GM06990 (cell line): ENCODE results near the gene ACTR6.

Experiments used
- DNase-seq: peaks from one replicate; pipeline ENCODE4 v3.0.0-alpha.2; 2011; ENCODE audit not compliant: insufficient read length; ENCODE audit errors: extremely low read depth
- H3K27me3 ChIP-seq: replicated peaks from 2 replicates; pipeline ENCODE4 v1.6.0; 2011; ENCODE audit warnings: low read length; ENCODE audit not compliant: control insufficient read depth, insufficient read depth
- H3K36me3 ChIP-seq: 2 replicates; pipeline ENCODE4 v1.5.1; 2011; ENCODE audit warnings: low read length; ENCODE audit not compliant: control insufficient read depth, insufficient read depth
- H3K4me3 ChIP-seq: replicated peaks from 2 replicates; pipeline ENCODE4 v1.5.1; 2011; ENCODE audit warnings: low read depth, mild to moderate bottlenecking, control low read depth, low read length
- TF ChIP-seq, protein P1 (sequence below): IDR thresholded peaks from 2 replicates; pipeline ENCODE4 v1.5.1; 2011; ENCODE audit warnings: low read length, control low read depth, mild to moderate bottlenecking, inconsistent platforms; ENCODE audit not compliant: insufficient read depth, poor library complexity, severe bottlenecking

ACTR6 gene

GRCh38 chr12:100208834-100209233 lies 8.2 kb downstream of the ACTR6 start:
- TF ChIP-seq, protein P1, sequence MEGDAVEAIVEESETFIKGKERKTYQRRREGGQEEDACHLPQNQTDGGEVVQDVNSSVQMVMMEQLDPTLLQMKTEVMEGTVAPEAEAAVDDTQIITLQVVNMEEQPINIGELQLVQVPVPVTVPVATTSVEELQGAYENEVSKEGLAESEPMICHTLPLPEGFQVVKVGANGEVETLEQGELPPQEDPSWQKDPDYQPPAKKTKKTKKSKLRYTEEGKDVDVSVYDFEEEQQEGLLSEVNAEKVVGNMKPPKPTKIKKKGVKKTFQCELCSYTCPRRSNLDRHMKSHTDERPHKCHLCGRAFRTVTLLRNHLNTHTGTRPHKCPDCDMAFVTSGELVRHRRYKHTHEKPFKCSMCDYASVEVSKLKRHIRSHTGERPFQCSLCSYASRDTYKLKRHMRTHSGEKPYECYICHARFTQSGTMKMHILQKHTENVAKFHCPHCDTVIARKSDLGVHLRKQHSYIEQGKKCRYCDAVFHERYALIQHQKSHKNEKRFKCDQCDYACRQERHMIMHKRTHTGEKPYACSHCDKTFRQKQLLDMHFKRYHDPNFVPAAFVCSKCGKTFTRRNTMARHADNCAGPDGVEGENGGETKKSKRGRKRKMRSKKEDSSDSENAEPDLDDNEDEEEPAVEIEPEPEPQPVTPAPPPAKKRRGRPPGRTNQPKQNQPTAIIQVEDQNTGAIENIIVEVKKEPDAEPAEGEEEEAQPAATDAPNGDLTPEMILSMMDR: no peak
- H3K4me3 ChIP-seq: no peak overlapping the region
- DNase-seq: no peak
- peaks cover 11% of the 10 kb centered on the region for H3K36me3 ChIP-seq
- H3K27me3 ChIP-seq: no peaks in the 10 kb centered on the region

GRCh38 chr12:100211698-100212097 lies 11.1 kb downstream of the ACTR6 start:
- no peaks in the 10 kb centered on the region for H3K27me3 ChIP-seq
- H3K4me3 ChIP-seq: no peak overlapping the region
- TF ChIP-seq, protein P1: no peak
- H3K36me3 ChIP-seq: peaks cover 11% of the 10 kb centered on the region
- DNase-seq: no peak

DNA sequence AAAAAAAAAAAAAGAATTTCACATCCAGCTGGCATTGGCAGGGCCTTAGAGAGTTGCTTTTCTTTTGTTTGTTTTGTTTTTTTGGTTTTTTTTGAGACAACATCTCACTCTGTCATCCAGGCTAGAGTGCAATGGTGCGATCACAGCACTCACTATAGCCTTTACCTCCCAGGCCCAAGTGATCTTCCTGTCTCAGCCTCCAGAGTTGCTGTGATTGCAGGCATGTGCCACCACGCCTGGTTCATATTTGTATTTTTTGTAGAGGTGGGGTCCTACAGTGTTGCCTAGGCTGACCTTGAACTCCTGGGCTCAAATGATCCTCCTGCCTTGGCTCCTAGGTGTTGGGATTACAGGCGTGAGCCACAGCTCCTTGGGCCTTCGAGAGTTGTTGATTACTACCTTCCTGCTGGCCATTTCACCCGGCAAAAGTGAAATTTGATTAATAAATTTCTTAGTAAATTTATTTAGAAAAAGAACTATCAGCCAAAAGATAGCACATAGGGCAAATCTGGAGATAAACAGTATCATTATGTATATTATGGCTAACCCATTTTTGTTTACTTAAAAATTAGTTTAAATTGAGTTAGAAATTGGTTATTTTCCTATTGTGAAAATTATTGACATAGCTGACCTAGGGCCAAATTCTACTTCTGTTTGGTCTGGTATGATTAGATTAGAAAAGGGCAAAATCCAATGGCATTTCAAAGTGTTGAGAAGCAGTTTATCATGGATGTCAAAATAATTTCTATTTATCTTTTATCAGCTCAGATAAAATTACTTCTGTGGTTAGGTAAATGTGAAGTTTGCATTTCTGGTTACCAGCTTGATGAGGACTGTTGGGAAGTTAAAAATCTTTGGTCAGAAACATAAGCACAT lies 12.6 kb downstream of the ACTR6 start:
- H3K4me3 ChIP-seq: no peak overlapping the region
- no peak for DNase-seq
- H3K36me3 ChIP-seq: peaks cover 9% of the 10 kb centered on the region
- no peaks in the 10 kb centered on the region for H3K27me3 ChIP-seq
- TF ChIP-seq, protein P1: no peak

DNA sequence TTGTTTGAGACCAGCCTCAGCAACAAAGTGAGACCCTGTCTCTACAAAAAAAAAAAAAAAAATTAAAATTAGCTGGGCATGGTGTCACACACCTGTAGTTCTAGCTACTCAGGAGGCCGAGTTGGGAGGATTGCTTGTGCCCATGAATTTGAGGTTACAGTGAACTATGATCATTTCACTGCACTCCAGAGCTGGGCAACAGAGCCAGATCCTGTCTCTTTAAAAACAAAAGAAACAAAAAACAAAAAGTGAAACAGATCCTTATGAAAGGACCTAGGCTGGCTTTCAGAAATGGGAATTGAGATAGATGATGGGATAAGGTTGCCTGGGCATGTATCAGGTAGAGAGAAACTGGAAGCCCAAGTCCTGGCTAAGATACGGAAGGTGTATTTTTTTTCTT lies 13.9 kb downstream of the ACTR6 start:
- TF ChIP-seq, protein P1: no peak
- H3K4me3 ChIP-seq: no peak overlapping the region
- no peak for DNase-seq
- no peaks in the 10 kb centered on the region for H3K27me3 ChIP-seq
- H3K36me3 ChIP-seq: peaks cover 3% of the 10 kb centered on the region

GRCh38 chr12:100215209-100215608 lies 14.6 kb downstream of the ACTR6 start:
- Histone ChIP-seq H3K4me3 (no peak overlapping the region), H3K27me3 (no peaks in the 10 kb centered on the region), H3K36me3 (peaks cover 3% of the 10 kb centered on the region)
- TF ChIP-seq, protein P1: no peak
- no peak for DNase-seq

- no peak for DNase-seq
- TF ChIP-seq, protein P1: no peak
- no peaks in the 10 kb centered on the region for H3K27me3 ChIP-seq
- peaks cover 3% of the 10 kb centered on the region for H3K36me3 ChIP-seq
- no peak overlapping the region for H3K4me3 ChIP-seq
These were observed 15.7 kb downstream of the ACTR6 start for GRCh38 chr12:100216337-100216736.
